BJ (cell line): ENCODE results near the gene YWHAE. TPM values are rescaled to one million over a fixed set of nuclear protein-coding genes. Genes with fewer than 3 reads are reported as not detected.

Experiments
- CTCF ChIA-PET: fragments of 350-600 bp; formaldehyde crosslinking; extraction: SDS; loops from one replicate; lab custom pipeline; 2021; ENCODE audit warnings: antibody characterized with exemption, inconsistent platforms; lab: Yijun Ruan, JAX
- POLR2A ChIA-PET: fragments of 300-600 bp; sonication (Branson Sonifier 250); formaldehyde crosslinking; extraction: SDS; loops from one replicate; lab custom pipeline; 2021; ENCODE audit warnings: antibody characterized with exemption; lab: Charles Lee
- DNase-seq: peaks from one replicate; pipeline ENCODE4 v3.0.0-alpha.2; 2011; ENCODE audit warnings: low read depth
- H3K27me3 ChIP-seq: 2 replicates; pipeline ENCODE4 v1.6.0; 2011; ENCODE audit warnings: low read length; ENCODE audit not compliant: control insufficient read depth, insufficient read depth
- H3K36me3 ChIP-seq: 2 replicates; pipeline ENCODE4 v1.5.1; 2011; ENCODE audit warnings: low read length; ENCODE audit not compliant: control insufficient read depth, insufficient read depth
- H3K4me3 ChIP-seq: 2 replicates; pipeline ENCODE4 v1.5.1; 2011; ENCODE audit warnings: low read depth, mild to moderate bottlenecking, control low read depth, low read length
- polyA plus RNA-seq: library from polyadenylated mRNA; depleted of rRNA; stranded (reverse); fragments of >200 nt; gene quantifications from 2 replicates; pipeline ENCODE4 v1.2.3, GENCODE V29; 2011
- TF ChIP-seq, protein P1 (sequence below): IDR thresholded peaks from 2 replicates; pipeline ENCODE4 v1.5.1; 2011; ENCODE audit warnings: low read depth, mild to moderate bottlenecking, control low read depth, inconsistent platforms, low read length, moderate library complexity; ENCODE audit not compliant: insufficient read depth

Gene YWHAE
- polyA plus RNA-seq, 1 experiment, result 618 TPM

DNA sequence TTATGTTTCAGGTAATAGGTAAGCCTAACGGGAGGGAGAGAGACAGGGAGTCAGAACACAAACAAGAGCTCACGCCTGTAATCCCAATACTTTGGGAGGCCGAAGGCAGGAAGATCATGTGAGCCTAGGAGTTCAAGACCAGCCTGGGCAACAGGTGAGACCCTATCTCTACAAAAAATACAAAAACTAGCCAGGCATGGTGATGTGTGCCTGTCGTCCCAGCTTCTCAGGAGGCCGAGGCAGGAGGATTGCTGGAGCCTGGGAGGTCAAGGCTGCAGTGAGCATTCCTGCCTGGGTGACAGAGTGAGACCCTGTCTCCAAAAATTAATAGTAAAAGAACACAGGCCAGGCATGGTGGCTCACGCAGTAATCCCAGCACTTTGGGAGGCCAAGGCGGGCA is 27.4 kb downstream of the YWHAE start:
- H3K36me3 ChIP-seq, result peaks cover 2% of the 10 kb centered on the region; the same call in 1 of the 2 replicates
- POLR2A ChIA-PET, result no interaction called here
- no peak for DNase-seq
- TF ChIP-seq, protein P1, sequence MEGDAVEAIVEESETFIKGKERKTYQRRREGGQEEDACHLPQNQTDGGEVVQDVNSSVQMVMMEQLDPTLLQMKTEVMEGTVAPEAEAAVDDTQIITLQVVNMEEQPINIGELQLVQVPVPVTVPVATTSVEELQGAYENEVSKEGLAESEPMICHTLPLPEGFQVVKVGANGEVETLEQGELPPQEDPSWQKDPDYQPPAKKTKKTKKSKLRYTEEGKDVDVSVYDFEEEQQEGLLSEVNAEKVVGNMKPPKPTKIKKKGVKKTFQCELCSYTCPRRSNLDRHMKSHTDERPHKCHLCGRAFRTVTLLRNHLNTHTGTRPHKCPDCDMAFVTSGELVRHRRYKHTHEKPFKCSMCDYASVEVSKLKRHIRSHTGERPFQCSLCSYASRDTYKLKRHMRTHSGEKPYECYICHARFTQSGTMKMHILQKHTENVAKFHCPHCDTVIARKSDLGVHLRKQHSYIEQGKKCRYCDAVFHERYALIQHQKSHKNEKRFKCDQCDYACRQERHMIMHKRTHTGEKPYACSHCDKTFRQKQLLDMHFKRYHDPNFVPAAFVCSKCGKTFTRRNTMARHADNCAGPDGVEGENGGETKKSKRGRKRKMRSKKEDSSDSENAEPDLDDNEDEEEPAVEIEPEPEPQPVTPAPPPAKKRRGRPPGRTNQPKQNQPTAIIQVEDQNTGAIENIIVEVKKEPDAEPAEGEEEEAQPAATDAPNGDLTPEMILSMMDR, result no peak
- H3K4me3 ChIP-seq, result no peak overlapping the region
- CTCF ChIA-PET, result interaction anchor here (2.2 kb wide), 1 partner anchor 143 kb away, joined by 5 read pairs; no protein-coding TSS in a partner anchor
- no peaks in the 10 kb centered on the region for H3K27me3 ChIP-seq

DNA sequence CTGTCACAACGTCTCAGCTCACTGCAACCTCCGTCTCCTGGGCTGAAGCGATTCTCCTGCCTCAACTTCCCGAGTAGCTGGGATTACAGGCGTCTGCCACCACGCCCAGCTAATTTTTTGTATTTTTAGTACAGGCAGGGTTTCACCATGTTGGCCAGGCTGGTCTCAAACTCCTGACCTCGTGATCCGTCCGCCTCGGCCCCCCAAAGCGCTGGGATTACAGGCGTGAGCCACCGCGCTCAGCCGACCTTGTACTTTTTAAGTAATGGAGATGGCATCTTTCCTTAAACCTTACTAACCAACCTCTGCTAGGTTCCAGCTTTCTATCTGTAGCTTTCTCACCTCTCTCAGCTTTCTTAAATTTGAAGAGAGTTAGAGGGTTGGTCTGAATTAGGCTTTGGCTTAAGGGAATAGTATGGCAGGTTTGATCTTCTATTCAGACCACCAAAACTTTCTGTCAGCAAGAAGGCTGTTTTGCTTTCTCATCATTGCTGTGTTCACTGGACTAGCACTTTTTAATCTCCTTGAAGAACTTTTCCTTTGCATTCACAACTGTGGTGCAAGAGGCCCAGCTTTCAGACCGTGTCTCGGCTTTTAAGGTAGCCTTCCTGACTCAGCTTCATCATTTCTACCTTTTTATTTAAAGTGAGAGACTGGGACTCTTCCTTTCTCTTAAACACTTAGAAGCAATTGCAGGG is 28.0 kb downstream of the YWHAE start:
- ChIA-PET POLR2A (no interaction called here), CTCF (interaction anchor here (0.5 to 2.2 kb wide), 4 partner anchors 11 to 258 kb away, joined by 3 to 5 read pairs (median 3); no protein-coding TSS in a partner anchor)
- TF ChIP-seq, protein P1, result no peak
- Histone ChIP-seq H3K36me3 (peaks cover 2% of the 10 kb centered on the region; the same call in 1 of the 2 replicates), H3K27me3 (no peaks in the 10 kb centered on the region), H3K4me3 (no peak overlapping the region)
- no peak for DNase-seq

DNA sequence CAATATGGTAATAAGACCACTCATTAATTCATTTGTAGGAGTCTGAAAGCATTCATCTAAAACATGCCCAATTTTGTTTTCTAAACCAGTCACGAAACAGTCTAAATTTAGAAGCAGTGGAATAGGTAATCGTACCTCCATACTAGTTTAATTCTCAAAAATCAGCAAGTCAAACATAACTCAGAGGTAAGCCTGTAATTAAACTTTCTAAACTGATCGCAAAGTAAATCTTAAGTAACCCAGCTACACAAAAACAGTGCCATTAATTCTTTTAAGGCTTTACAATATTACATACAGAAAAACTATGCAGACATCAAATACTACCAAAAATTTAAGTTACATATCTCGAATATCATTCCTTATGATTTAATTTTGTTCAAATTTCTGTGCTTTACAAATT is 31.4 kb downstream of the YWHAE start:
- ChIA-PET CTCF (interaction anchor here (5.2 kb wide), 1 partner anchor 9 kb away, joined by 53 read pairs; no protein-coding TSS in a partner anchor), POLR2A (no interaction called here)
- Histone ChIP-seq H3K27me3 (no peaks in the 10 kb centered on the region), H3K4me3 (no peak overlapping the region), H3K36me3 (peaks cover 2% of the 10 kb centered on the region; the same call in 1 of the 2 replicates)
- DNase-seq, result no peak
- TF ChIP-seq, protein P1, result no peak

DNA sequence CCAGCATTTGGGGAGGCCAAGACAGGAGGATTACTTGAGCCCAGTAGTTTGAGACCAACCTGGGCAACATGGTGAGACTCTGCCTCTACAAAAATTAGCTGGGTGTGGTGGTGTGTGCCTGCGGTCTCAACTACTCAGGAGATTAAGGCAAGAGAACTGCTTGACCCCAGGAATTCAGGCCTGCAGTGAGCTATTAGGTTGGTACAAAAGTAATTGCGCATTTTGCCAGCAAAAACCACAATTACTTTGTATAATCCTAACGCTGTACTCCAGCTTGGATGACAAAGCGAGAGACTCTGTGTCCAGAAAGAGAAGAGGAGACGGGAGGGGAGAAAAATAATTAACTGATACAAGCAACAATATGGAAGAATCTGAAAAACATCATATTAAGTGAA is 32.7 kb downstream of the YWHAE start:
- H3K4me3 ChIP-seq, result no peak overlapping the region
- H3K36me3 ChIP-seq, result no peaks in the 10 kb centered on the region
- TF ChIP-seq, protein P1, result no peak
- H3K27me3 ChIP-seq, result no peaks in the 10 kb centered on the region
- CTCF ChIA-PET, result interaction anchor here (0.7 to 5.2 kb wide), 6 partner anchors 11 to 149 kb away, joined by 3 to 53 read pairs (median 16); partner anchors contain the start of gene INPP5K
- no peak for DNase-seq
- POLR2A ChIA-PET, result no interaction called here

DNA sequence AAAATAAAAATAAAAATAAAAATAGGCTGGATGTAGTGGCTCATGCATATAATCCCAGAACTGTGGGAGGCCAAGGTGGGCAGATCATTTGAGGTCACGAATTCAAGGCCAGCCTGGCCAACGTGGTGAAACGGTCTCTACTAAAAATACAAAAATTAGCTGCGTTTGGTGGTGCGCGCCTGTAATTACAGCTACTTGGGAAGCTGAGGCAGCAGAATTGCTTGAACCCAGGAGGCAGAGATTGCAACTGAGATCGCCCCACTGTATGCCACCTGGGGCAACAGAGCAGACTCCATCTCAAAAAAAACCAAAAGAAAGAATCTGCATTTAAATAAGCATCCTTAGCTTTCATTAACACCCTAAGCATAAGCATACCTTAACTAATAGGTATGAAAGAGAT is 33.8 kb downstream of the YWHAE start:
- Histone ChIP-seq H3K4me3 (no peak overlapping the region), H3K27me3 (no peaks in the 10 kb centered on the region), H3K36me3 (no peaks in the 10 kb centered on the region)
- no peak for DNase-seq
- CTCF ChIA-PET, result interaction anchor here (0.6 to 5.2 kb wide), 19 partner anchors 7 to 264 kb away, joined by 3 to 53 read pairs (median 7); partner anchors contain the start of gene INPP5K
- POLR2A ChIA-PET, result interaction anchor here (0.6 kb wide), 1 partner anchor 31 kb away, joined by 3 read pairs; no protein-coding TSS in a partner anchor
- TF ChIP-seq, protein P1, result no peak
